ENCODE results near the gene MIOX.

DNA sequence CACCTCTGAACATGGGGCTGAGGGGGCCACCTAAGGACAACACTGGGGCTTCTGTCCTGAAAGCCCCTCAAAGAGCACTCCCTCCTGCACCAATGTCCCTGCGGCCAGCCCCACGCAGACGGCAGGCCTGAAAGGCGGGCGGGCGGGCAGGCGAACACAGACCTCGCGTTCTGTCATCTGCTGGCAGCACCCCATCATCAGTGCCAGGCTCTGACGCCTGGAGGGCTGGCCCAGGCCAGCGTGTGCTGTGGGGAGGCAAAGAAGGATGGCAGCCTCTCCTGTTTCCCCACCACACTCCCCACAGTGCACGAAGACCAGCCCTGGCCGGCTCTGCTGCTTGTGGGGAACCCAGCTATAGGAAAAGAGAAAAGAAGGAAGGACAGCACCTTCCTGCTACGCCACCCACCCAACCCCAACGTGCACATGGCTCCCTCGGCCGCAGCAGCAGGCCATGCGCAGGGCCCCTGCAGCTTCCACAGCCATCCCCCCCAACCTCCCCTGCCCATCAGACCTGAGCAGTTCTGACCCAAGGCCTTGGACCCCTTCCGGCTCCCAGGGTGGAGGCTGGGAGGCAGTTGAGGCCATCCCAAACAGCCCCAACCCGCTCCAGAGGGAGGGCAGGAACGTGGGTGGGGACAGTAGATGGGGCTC lies 15.3 kb upstream of the MIOX start:
- TF ChIP-seq POLR2A (IDR thresholded peaks at IDR 0.05; ENCODE audit: low read length) (no peak), GATA1 (IDR thresholded peaks at IDR 0.05; ENCODE audit: low read depth, low read length) (no peak)

All from erythroblast (primary cell).